Gastroesophageal sphincter (tissue), 3 donors: ENCODE results near the gene ZNF865.

Experiments
- CTCF ChIP-seq, 4 experiments: fragments of 200-600 bp in 2 of 4; fragments of 450-650 bp in 2 of 4; sonication (generic) in 1 of 4; IDR thresholded peaks; one replicate each; pipeline ENCODE4 v1.5.1; 2017 to 2019; ENCODE audit warnings: antibody characterized with exemption in 4 of 4, mild to moderate bottlenecking in 2 of 4, moderate library complexity in 2 of 4
- EP300 ChIP-seq: sonication (generic); formaldehyde crosslinking; IDR thresholded peaks from one replicate; pipeline ENCODE4 v1.6.1; 2017; ENCODE audit warnings: antibody characterized with exemption, mild to moderate bottlenecking

GRCh38 chr19:55616395-55616875, 11.0 kb downstream of the ZNF865 start:
- no peak for TF ChIP-seq CTCF (IDR thresholded peaks at IDR 0.05)
- no peak for TF ChIP-seq EP300
